Esophagus squamous epithelium (tissue), 5 donors: Measurements from ENCODE around the gene TEX19. TPM values are rescaled to one million over a fixed set of nuclear protein-coding genes. Genes with fewer than 3 reads are reported as not detected.

ENCODE experiments used
- DNase-seq: peaks from one replicate; lab custom pipeline; 2025; lab: John Stamatoyannopoulos, UW
- H3K27ac ChIP-seq, 4 donors: fragments of 200-600 bp; sonication (generic); one replicate each; pipeline ENCODE4 v1.5.1; 2016 to 2019; ENCODE audit warnings: mild to moderate bottlenecking in 1 of 4
- H3K27me3 ChIP-seq, 4 donors: fragments of 200-600 bp; sonication (generic); 1 replicate in 3 of 4; 2 replicates in 1 of 4; pipeline versions ENCODE4 v1.5.1 to v1.6.0; 2017 to 2021; ENCODE audit warnings: antibody characterized with exemption in 1 of 4
- H3K36me3 ChIP-seq, 3 donors: fragments of 200-600 bp; sonication (generic); one replicate each; pipeline ENCODE4 v1.5.1; 2016 to 2019
- H3K4me1 ChIP-seq, 3 donors: fragments of 200-600 bp; sonication (generic); one replicate each; pipeline ENCODE4 v1.5.1; 2017 to 2019
- H3K4me3 ChIP-seq, 4 donors: fragments of 200-600 bp; sonication (generic); 1 replicate in 3 of 4; 2 replicates in 1 of 4; pipeline ENCODE4 v1.5.1; 2016 to 2019; ENCODE audit warnings: mild to moderate bottlenecking in 2 of 4, moderate library complexity in 1 of 4
- H3K9me3 ChIP-seq, 3 donors: fragments of 200-600 bp; sonication (generic); one replicate each; pipeline ENCODE4 v1.5.1; 2016 to 2019
- CTCF ChIP-seq, 6 experiments: fragments of 450-650 bp in 4 of 6; fragments of 200-600 bp in 2 of 6; sonication (generic) in 2 of 6; IDR thresholded peaks; one replicate each; pipeline ENCODE4 v1.5.1; 2016 to 2019; ENCODE audit warnings: antibody characterized with exemption in 6 of 6, mild to moderate bottlenecking in 4 of 6, moderate library complexity in 4 of 6
- POLR2A ChIP-seq, 4 donors: fragments of 450-650 bp; IDR thresholded peaks; one replicate each; pipeline ENCODE4 v1.6.1; 2017; ENCODE audit warnings: antibody characterized with exemption in 4 of 4, mild to moderate bottlenecking in 4 of 4, moderate library complexity in 3 of 4
- WGBS, 2 donors: methylation state at CpG; one replicate each; pipeline ENCODE4 v1.1.5; 2018; 5-methylcytosine and 5-hydroxymethylcytosine counted together
- intact Hi-C: fragments of 100-400 bp; cut with DNase I; formaldehyde crosslinking; loops from one replicate; pipeline ENCODE4 v1.15.0; 2022
- total RNA-seq, 4 donors: library from RNA; depleted of rRNA; stranded (reverse); fragments of >200 nt; gene quantifications; one replicate each; pipeline ENCODE4 v1.1.0, GENCODE V29; 2016
- donor health status: DM: yes; HTN: yes; CAD: no.

The TEX19 gene
- total RNA-seq, 4 donors from 2014 or later: not detected

GRCh38 chr17:82322526-82323453, 36.3 kb upstream of the TEX19 start:
- WGBS, 2 donors: 67 to 93% methylated on average over 3 to 8 of the region's 28 CpGs
- DNase-seq: no peak
- intact Hi-C loops: loop anchor here (5.0 kb wide), 1 partner anchor 85 kb away; no protein-coding TSS in a partner anchor

GRCh38 chr17:82323514-82324234, 35.4 kb upstream of the TEX19 start:
- Histone ChIP-seq H3K27me3 (peaks cover 0 to 82% (median 0%) of the 10 kb centered on the region in 4 donors), H3K36me3 (no peaks in the 10 kb centered on the region), H3K4me1 (peaks cover 0 to 37% (median 6%) of the 10 kb centered on the region in 3 donors), H3K4me3 (no peak overlapping the region), H3K9me3 (no peaks in the 10 kb centered on the region), H3K27ac (no peak overlapping the region)
- DNase-seq: no peak
- intact Hi-C loops: loop anchor here (5.0 kb wide), 1 partner anchor 86 kb away; no protein-coding TSS in a partner anchor
- 69 to 72% methylated on average over 12 to 16 of the region's 21 CpGs for WGBS, 2 donors
- no peak for TF ChIP-seq POLR2A (IDR thresholded peaks at IDR 0.05)
- no peak for TF ChIP-seq CTCF (IDR thresholded peaks at IDR 0.05)

More at GRCh38 chr17:82322526-82323453, 36.3 kb upstream of the TEX19 start:
- H3K4me3 ChIP-seq: no peak overlapping the region
- H3K36me3 ChIP-seq: no peaks in the 10 kb centered on the region
- H3K27me3 ChIP-seq: peaks cover 0 to 76% (median 0%) of the 10 kb centered on the region in 4 donors
- no peak overlapping the region for H3K27ac ChIP-seq
- H3K4me1 ChIP-seq: peaks cover 0 to 29% (median 6%) of the 10 kb centered on the region in 3 donors
- no peak for TF ChIP-seq CTCF (IDR thresholded peaks at IDR 0.05)
- H3K9me3 ChIP-seq: no peaks in the 10 kb centered on the region

GRCh38 chr17:82324566-82325285, 34.3 kb upstream of the TEX19 start:
- no peaks in the 10 kb centered on the region for H3K9me3 ChIP-seq
- no peak overlapping the region for H3K27ac ChIP-seq
- WGBS, 2 donors: 10 to 43% methylated on average over 2 to 17 of the region's 25 CpGs
- TF ChIP-seq POLR2A (IDR thresholded peaks at IDR 0.05): no peak
- TF ChIP-seq CTCF (IDR thresholded peaks at IDR 0.05): no peak
- peaks cover 0 to 91% (median 0%) of the 10 kb centered on the region in 4 donors for H3K27me3 ChIP-seq
- no peaks in the 10 kb centered on the region for H3K36me3 ChIP-seq
- intact Hi-C loops: loop anchor here (5.0 kb wide), 1 partner anchor 87 kb away; no protein-coding TSS in a partner anchor
- no peak overlapping the region for H3K4me3 ChIP-seq
- H3K4me1 ChIP-seq: peaks cover 0 to 38% (median 6%) of the 10 kb centered on the region in 3 donors
- DNase-seq: no peak

- Histone ChIP-seq H3K36me3 (no peaks in the 10 kb centered on the region), H3K9me3 (no peaks in the 10 kb centered on the region), H3K27me3 (peaks cover 0 to 92% (median 0%) of the 10 kb centered on the region in 4 donors), H3K4me1 (peaks cover 5 to 46% (median 6%) of the 10 kb centered on the region in 3 donors), H3K4me3 (no peak overlapping the region), H3K27ac (no peak overlapping the region)
- WGBS, 2 donors: 93 to 95% methylated on average over 3 to 4 of the region's 30 CpGs
- no peak for DNase-seq
- intact Hi-C loops: no loop called here
- no peak for TF ChIP-seq CTCF (IDR thresholded peaks at IDR 0.05)
- no peak for TF ChIP-seq POLR2A (IDR thresholded peaks at IDR 0.05)
Observed at GRCh38 chr17:82325286-82326180, 33.5 kb upstream of the TEX19 start.
